Body of pancreas (tissue), 4 donors: ENCODE data around the gene IKZF1. TPM values are rescaled to one million over a fixed set of nuclear protein-coding genes. Genes with fewer than 3 reads are reported as not detected.

Experiments
- ATAC-seq: fragments of 150-250 bp; one replicate; pipeline ENCODE4 v1.9.1; 2016
- DNase-seq, 4 donors: peaks; one replicate each; pipeline ENCODE4 v3.0.0-alpha.2; 2019
- H3K27ac ChIP-seq, 4 donors: fragments of 200-600 bp; sonication (generic); 1 replicate in 3 of 4; 2 replicates in 1 of 4; pipeline versions ENCODE4 v1.5.1 to v1.6.1; 2016 to 2019; ENCODE audit warnings: mild to moderate bottlenecking in 1 of 4, mixed read lengths in 1 of 4, moderate library complexity in 1 of 4
- H3K27me3 ChIP-seq, 2 donors: fragments of 200-600 bp; sonication (generic); one replicate each; pipeline ENCODE4 v1.6.0; 2016; ENCODE audit warnings: mild to moderate bottlenecking in 1 of 2
- H3K36me3 ChIP-seq, 2 donors: fragments of 200-600 bp; sonication (generic); replicated peaks in 1 of 2; 2 replicates each; pipeline ENCODE4 v1.5.1; 2016; ENCODE audit warnings: low read depth in 2 of 2; ENCODE audit not compliant: insufficient read depth in 1 of 2
- H3K4me1 ChIP-seq: fragments of 200-600 bp; sonication (generic); one replicate; pipeline ENCODE4 v1.6.0; 2016
- H3K4me3 ChIP-seq, 2 donors: fragments of 200-600 bp; sonication (generic); 1 replicate in 1 of 2; 2 replicates in 1 of 2; pipeline ENCODE4 v1.5.1; 2016 to 2019
- H3K9me3 ChIP-seq, 3 donors: fragments of 200-600 bp; sonication (generic); 1 replicate in 2 of 3; 2 replicates in 1 of 3; pipeline ENCODE4 v1.5.1; 2016
- POLR2A ChIP-seq, 3 donors: fragments of 450-650 bp; IDR thresholded peaks; one replicate each; pipeline ENCODE4 v1.6.1; 2016; ENCODE audit warnings: antibody characterized with exemption in 3 of 3, mild to moderate bottlenecking in 2 of 3
- WGBS, 2 donors: methylation state at CpG; one replicate each; pipeline ENCODE4 v1.1.5; 2017; 5-methylcytosine and 5-hydroxymethylcytosine counted together
- intact Hi-C: fragments of 100-400 bp; cut with DNase I; formaldehyde crosslinking; loops from one replicate; pipeline ENCODE4 v1.15.1; 2023
- total RNA-seq, 2 donors: library from RNA; depleted of rRNA; stranded (reverse); fragments of >200 nt; gene quantifications; one replicate each; pipeline ENCODE4 v1.1.0, GENCODE V29; 2016
- TF ChIP-seq, protein P1 (sequence below), 7 experiments: fragments of 450-650 bp in 4 of 7; fragments of 200-600 bp in 3 of 7; sonication (generic) in 3 of 7; IDR thresholded peaks; one replicate each; pipeline ENCODE4 v1.5.1; 2016 to 2019; ENCODE audit warnings: antibody characterized with exemption in 7 of 7

IKZF1 gene
- total RNA-seq, 2 donors from 2014 or later, result 3.9 to 16.5 TPM

DNA sequence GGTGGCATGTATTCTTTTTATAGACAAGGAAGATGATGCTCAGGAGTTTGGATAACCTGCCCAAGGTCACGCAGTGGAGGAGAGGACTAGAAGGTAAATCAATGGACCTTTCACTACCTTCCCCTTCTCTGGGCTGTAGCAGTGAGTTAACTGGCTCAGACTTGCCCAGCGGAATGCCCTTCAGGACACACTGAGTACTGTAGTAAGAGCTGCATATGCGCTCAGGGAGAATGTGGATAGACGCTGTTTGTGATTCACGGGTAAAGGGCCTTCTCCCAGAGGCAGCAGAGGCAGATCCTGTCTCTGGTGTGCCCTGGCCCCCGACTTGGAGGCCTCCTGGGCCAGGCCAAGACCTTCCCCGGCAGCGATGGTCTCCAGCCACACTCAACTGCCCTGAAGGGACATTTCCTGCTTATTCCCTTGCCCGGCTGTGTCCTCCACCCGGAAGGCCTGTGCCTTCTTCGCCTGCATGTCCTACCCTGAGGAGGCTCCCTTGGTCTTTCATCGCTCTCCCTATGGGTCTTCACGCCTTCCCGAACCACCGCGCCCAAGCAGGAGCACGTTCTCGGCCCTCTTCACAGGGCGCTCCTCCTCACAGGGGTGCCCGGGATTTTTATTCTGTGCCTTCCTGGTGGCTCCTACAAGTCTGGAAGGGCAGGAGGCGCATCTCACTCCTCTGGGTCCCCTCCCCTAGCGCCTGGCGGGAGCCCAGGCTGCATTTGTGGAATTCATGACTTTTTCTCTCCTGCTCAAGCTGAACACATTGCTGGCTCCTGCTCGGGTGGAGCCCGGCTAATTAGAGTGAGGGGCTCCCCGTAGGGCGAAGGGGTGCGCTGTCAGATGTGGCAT lies 1.8 kb upstream of the IKZF1 start:
- TF ChIP-seq POLR2A (IDR thresholded peaks at IDR 0.05), result no peak
- TF ChIP-seq, protein P1, sequence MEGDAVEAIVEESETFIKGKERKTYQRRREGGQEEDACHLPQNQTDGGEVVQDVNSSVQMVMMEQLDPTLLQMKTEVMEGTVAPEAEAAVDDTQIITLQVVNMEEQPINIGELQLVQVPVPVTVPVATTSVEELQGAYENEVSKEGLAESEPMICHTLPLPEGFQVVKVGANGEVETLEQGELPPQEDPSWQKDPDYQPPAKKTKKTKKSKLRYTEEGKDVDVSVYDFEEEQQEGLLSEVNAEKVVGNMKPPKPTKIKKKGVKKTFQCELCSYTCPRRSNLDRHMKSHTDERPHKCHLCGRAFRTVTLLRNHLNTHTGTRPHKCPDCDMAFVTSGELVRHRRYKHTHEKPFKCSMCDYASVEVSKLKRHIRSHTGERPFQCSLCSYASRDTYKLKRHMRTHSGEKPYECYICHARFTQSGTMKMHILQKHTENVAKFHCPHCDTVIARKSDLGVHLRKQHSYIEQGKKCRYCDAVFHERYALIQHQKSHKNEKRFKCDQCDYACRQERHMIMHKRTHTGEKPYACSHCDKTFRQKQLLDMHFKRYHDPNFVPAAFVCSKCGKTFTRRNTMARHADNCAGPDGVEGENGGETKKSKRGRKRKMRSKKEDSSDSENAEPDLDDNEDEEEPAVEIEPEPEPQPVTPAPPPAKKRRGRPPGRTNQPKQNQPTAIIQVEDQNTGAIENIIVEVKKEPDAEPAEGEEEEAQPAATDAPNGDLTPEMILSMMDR (IDR thresholded peaks at IDR 0.05), result no peak
- Histone ChIP-seq H3K27ac (no peak overlapping the region), H3K9me3 (no peaks in the 10 kb centered on the region), H3K36me3 (no peaks in the 10 kb centered on the region), H3K4me1 (peaks cover 11% of the 10 kb centered on the region), H3K4me3 (no peak overlapping the region), H3K27me3 (peaks cover 0 to 18% of the 10 kb centered on the region in 2 donors)
- DNase-seq (no peak), ATAC-seq (no peak)
- 76 to 84% methylated on average over 26 of the region's 28 CpGs for WGBS, 2 donors
- intact Hi-C loops, result no loop called here

DNA sequence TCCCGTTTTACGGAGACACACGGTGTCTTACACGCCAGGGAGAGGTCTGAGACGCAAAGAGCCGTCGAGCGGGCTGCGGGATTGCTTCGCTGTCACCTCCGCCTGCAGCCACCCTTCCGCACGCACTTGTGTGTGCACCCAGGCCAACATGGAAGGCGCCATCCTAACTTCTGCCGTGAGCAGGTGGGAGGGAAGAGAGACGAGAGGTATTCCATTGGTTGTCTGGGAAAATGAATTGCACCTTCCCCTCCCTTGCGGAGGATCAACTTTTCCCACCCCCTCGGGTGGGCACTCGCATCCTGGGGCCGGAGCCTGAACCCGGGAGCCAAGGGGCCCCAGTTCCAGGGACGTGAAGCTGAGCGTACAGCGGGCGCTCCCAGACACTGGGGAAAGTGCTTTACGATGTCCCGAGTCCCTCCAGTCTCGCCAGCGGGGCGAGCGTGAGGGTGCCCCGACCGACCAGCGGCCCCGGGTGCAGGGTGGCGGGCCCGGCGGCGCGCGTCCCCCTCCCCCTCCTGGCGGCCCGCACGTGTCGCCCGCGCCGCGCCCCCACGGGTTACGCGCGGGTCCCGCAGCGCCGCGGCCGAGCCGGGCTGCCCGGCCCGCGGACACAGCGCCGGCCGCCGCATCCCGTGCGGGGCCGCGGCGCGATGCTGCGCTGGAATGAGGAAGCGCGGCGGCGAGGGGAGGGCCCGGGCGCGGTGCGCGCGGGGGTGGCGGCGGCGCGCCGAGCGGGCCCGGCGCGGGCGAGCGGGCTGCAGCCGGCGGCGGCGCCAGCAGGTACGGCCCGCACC lies 984 bp upstream of the IKZF1 start:
- no peak overlapping the region for H3K27ac ChIP-seq
- TF ChIP-seq POLR2A (IDR thresholded peaks at IDR 0.05), result no peak
- TF ChIP-seq, protein P1 (IDR thresholded peaks at IDR 0.05), result no peak
- H3K9me3 ChIP-seq, result no peaks in the 10 kb centered on the region
- 3 to 20% methylated on average over 17 to 82 of the region's 100 CpGs for WGBS, 2 donors
- ATAC-seq, result peak; percentile 45
- H3K4me1 ChIP-seq, result peaks cover 11% of the 10 kb centered on the region
- peaks cover 0 to 18% of the 10 kb centered on the region in 2 donors for H3K27me3 ChIP-seq
- intact Hi-C loops, result no loop called here
- H3K4me3 ChIP-seq, result no peak overlapping the region
- DNase-seq, result no peak
- no peaks in the 10 kb centered on the region for H3K36me3 ChIP-seq

DNA sequence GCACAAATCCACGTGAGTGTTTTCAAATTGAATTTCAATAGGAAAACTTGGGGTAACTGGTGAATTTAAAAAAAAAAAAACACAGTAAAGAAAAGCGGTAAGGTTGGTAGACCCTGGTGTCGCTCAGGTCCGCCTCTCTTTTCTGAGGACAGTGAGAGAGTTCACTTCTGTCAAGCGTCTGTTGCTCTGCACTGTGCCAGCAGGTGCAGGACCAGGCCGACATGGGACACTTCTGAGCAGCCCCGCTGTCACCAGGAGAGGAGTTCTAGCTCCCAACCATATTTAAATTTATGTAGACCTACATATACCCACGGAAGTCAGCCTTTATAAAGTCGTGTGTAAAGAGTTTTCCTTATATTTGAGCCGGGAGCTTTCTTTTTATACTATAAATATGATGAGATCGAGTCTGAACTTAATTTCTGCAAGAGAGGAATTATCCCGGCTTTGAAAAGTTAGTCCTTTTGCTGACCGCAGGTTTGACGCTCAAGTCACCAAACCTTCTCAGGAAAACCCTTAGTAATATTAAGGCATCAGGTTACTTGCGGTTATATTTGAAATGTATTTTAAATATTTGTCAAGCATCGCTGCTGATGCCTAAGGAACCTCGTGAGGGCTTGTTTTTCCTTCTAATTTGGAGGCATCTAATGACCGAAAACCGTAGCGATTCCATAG lies 531 bp downstream of the IKZF1 start:
- intact Hi-C loops, result no loop called here
- Histone ChIP-seq H3K27me3 (peaks cover 0 to 18% of the 10 kb centered on the region in 2 donors), H3K9me3 (no peaks in the 10 kb centered on the region), H3K4me3 (no peak overlapping the region), H3K27ac (peak overlapping the region in 1 of 4 donors; percentile 30), H3K4me1 (peaks cover 11% of the 10 kb centered on the region), H3K36me3 (no peaks in the 10 kb centered on the region)
- TF ChIP-seq POLR2A (IDR thresholded peaks at IDR 0.05), result no peak
- TF ChIP-seq, protein P1 (IDR thresholded peaks at IDR 0.05), result no peak
- WGBS, 2 donors, result 8 to 14% methylated on average over 20 of the region's 20 CpGs
- no peak for ATAC-seq
- DNase-seq, result peak in 2 of 4 donors; percentile 13 to 28

DNA sequence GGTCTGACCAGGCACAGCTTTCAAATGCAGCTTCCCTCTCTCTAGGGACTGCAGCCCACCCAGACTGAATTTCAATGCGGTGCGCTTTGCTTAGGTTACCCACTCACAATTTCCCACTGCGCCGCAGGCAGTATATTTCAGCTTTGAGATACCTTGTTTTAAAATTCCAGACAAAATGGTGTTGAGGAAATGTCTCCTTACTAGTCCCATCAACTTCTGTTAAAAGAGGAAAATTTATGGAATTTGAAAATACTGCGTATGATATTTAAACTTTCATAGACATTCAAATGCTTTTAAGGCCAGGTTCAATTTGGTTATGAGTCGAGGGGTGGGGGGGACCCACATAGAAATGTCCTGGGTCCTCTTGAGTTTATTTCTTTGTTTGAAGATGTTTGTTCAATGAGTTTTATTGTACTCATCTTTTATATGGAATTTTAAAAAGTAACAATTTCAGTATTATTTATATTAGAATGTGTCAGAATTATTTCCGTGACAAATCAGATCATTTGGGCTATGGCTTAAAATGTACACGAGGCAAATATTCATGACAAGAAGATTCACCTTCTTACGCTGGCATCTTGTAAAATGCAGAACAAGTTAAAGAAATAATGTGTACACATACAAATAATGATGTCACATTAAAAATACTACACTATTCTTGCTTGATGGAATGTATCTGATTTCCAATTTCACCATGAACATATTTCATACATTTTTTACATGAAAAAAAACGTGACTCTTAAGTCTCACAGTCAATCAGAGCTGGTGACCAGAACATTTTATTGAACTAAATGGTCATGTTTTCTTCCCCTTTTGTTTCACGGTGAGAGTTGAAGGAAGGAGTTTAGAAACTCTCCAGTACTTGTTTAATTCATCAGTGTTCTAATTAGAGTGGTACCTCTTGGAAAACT lies 1.3 kb downstream of the IKZF1 start:
- Histone ChIP-seq H3K4me1 (peaks cover 11% of the 10 kb centered on the region), H3K9me3 (no peaks in the 10 kb centered on the region), H3K27ac (peak overlapping the region in 1 of 4 donors; percentile 30), H3K27me3 (peaks cover 0 to 18% of the 10 kb centered on the region in 2 donors), H3K4me3 (no peak overlapping the region), H3K36me3 (no peaks in the 10 kb centered on the region)
- no peak for DNase-seq
- intact Hi-C loops, result no loop called here
- 53 to 59% methylated on average over 11 of the region's 11 CpGs for WGBS, 2 donors
- ATAC-seq, result no peak
- no peak for TF ChIP-seq POLR2A (IDR thresholded peaks at IDR 0.05)
- TF ChIP-seq, protein P1 (IDR thresholded peaks at IDR 0.05), result no peak
